ENCODE results near the gene APH1B.

- TF ChIP-seq ZNF70 (CRISPR knock-in tag; IDR thresholded peaks at IDR 0.05) (no peak), CREB5 (CRISPR knock-in tag; IDR thresholded peaks at IDR 0.05; ENCODE audit: low read depth) (no peak)
Measured at GRCh38 chr15:63233667-63234423, 43.6 kb upstream of the APH1B start.
